GM19397 (cell line): ENCODE results near the gene RRP36.

Experiments
- ATAC-seq: cut with Tn5 transposase; IDR thresholded peaks from one replicate; pipeline ENCODE4 v1.9.1; 2021; ENCODE audit warnings: mild to moderate bottlenecking, moderate library complexity; ENCODE audit not compliant: unreplicated experiment

The RRP36 gene

GRCh38 chr6:43060755-43061633 lies 39.6 kb downstream of the RRP36 start:
- no peak for ATAC-seq

DNA sequence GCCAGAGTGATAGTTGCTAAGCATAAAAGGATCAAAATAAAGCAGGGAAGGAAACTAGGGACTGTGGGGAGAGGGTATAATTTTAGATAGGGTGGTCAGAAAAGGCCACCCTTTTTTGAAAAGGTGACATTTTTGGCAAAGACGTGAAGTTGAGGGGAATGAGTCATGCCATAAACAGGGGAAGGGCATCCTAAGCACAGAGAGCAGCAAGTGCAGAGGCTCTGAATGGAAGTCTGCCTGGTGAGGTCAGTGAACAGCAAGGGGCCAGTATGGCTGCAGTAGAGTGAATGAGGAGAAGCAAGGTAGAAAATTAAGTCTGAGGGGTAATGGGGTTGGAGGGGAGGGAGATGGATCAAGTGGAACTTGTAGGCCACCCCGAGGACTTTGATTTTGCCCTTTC lies 40.4 kb downstream of the RRP36 start:
- no peak for ATAC-seq

DNA sequence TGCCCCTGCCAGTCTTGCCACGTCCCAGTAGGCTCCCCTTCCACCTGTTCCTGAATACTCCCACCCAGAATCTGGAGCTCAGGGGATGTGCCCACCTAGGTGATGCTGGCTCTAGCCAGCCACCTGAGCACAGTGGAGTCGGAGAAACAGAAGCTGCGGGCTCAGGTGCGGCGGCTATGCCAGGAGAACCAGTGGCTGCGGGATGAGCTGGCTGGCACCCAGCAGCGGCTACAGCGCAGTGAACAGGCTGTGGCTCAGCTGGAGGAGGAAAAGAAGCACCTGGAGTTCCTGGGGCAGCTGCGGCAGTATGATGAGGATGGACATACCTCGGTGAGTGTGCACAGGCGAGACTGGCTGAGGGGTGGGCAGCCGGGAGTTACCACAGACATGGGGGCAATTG lies 41.4 kb downstream of the RRP36 start:
- no peak for ATAC-seq

DNA sequence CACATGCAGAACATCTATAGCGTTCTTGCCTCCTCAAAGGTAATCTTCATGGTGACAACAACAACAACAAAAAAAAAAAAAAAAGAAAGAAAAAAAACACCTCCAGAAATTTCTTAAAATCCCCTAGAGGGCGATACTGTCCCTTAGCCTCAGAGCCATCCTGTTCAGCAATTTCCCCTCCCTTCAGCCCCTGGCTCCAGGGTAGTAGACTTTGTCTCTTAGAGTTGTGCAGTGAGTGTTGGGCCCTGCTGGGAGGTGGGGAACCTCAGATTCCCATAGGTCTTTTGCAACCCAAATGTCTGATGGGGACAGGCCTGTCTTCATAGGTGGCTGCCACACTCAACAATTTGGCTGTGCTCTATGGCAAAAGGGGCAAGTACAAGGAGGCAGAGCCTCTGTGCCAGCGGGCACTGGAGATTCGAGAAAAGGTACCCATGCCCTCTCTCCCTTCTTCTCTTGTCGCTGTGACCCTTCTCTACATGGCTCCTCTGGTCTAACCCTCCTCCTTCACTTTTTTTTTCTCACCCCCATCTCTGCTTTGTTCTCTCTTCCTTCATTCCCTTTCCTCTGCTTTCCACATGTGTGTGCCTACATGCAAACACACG lies 48.7 kb downstream of the RRP36 start:
- ATAC-seq: no peak

DNA sequence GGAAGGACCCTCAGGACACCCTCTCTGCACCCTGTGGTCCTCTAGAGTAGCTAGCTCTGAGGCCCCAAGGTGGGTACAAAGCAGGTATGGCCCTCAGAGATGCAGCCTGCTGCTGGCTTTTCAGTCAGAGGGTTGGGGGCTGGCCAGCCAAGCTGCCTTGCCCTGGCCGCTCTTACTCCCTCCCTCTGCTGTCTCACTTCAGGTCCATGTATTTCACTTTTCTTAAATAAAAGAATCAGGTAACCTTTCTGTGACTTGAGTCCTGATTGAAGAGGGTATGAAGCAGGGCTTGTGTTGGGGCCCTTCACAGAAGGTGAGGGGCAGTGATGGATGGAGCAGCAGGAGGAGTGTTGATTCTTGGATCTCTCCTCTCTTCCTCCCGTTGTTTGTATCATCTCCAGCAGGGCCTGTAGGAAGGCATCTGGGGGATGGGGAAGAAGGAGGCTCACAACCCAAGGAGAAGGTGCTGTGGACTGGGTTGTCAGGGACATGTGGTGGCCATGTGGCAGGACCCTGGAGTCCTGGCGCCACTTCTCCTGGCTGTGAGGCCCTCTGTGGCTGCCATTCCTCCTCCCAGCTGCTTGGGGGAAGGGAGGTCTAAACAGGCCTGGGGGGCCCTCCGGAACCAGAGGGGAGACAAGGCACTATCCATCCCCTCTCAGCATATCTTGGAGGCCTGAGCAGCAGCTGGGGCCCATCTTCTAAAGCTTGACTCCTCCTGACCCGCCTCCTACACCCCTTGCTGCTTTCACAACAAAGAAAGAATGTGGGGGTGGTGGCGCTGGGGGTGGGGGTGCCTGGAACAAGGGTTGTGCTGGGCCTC lies 53.6 kb downstream of the RRP36 start:
- no peak for ATAC-seq

DNA sequence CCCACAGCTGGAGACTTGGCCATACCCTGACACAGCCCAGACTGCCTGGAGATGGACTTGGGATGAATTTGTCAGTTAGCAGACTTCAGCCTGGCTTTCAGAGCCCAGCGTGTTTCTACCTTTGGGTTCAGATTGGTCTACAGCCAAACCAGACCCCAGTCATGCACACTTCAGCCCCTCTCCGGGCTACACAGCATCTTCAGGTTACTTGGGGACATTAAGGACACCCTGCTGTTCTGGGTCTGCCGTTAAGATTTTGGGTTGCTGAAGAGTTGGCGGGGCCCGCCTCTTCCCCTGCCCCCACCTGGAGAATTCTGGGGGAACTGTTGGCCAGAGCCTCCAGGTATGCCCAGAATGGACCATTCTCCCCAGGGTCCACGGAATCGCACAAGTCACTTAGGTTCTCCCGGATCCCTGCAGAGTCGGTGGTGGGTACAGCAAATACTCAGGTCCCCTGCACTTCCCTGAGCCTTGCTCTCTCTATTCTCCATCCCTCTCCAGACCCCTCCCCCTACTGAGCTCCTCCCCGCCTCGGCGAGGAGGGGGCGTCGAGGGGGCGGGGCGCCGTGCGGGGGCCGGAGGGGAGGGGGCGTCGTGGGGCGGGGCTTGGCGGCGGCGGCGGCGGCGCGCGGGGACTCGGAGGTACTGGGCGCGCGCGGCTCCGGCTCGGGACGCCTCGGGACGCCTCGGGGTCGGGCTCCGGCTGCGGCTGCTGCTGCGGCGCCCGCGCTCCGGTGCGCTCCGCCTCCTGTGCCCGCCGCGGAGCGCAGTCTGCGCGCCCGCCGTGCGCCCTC lies 54.4 kb downstream of the RRP36 start, which contains the start of gene PTK7:
PTK7 (plus strand) TSS at position 645 of the 794 bp plus-strand sequence. CDS start 175 bp downstream, outside the sequence.
- ATAC-seq: no peak

- ATAC-seq: no peak
Observed at GRCh38 chr6:43076464-43077332, 55.3 kb downstream of the RRP36 start.

GRCh38 chr6:43077333-43077809 lies 55.9 kb downstream of the RRP36 start:
- no peak for ATAC-seq

- ATAC-seq: no peak
Observed at GRCh38 chr6:43077981-43078511, 56.6 kb downstream of the RRP36 start.

DNA sequence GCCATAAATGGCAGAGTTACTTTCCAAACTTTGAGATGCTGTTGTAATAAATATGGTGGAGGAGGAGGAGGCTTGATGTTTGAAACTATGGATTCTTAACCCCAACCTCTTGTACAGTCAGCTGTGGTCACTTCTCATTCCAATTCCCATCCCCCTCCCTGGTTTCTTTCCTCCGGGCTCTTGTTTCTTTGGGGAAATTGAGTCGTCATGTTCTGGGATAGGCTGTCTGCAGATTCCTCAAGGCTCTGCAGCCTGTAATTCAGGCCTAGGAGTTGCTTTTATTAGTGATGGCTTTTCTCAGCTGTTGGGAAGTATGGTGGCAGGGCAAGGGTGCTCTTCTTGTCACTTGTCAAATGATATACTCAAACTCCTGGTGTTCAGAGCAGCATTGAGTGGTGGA lies 57.3 kb downstream of the RRP36 start:
- ATAC-seq: no peak
